HepG2 (cell line): ENCODE measurements around the gene MPZL3. TPM values are rescaled to one million over a fixed set of nuclear protein-coding genes. Genes with fewer than 3 reads are reported as not detected.

Source experiments
- ATM ChIP-seq: fragments of 450-650 bp; IDR thresholded peaks from 2 replicates; pipeline ENCODE4 v1.7.1; 2017; ENCODE audit warnings: mild to moderate bottlenecking, borderline replicate concordance
- HBP1 ChIP-seq: IDR thresholded peaks from 2 replicates; pipeline ENCODE4 v1.6.1; 2016; ENCODE audit warnings: low read depth, control low read depth
- KAT7 ChIP-seq: IDR thresholded peaks from 2 replicates; pipeline ENCODE4 v1.6.1; 2018; ENCODE audit warnings: borderline replicate concordance, missing compliant biosample characterization
- SMAD1 ChIP-seq: sonication (generic); formaldehyde crosslinking; IDR thresholded peaks from 2 replicates; pipeline ENCODE4 v1.4.0; 2020; ENCODE audit warnings: missing genetic modification reagents, low read depth, mild to moderate bottlenecking, borderline replicate concordance
- SP4 ChIP-seq: sonication (generic); formaldehyde crosslinking; IDR thresholded peaks from 2 replicates; pipeline ENCODE4 v1.8.1; 2023; ENCODE audit warnings: mild to moderate bottlenecking, missing genetic modification reagents
- ZNF446 ChIP-seq: sonication (generic); formaldehyde crosslinking; IDR thresholded peaks from 2 replicates; pipeline ENCODE4 v1.5.0; 2020; ENCODE audit warnings: mild to moderate bottlenecking, missing genetic modification reagents
- ZNF768 ChIP-seq: sonication (generic); formaldehyde crosslinking; IDR thresholded peaks from 2 replicates; pipeline ENCODE4 v1.4.0; 2020; ENCODE audit warnings: missing genetic modification reagents
- polyA plus RNA-seq, 8 experiments: library from polyadenylated mRNA; depleted of rRNA in 3 of 8; stranded (reverse) in 7 of 8; unstranded in 1 of 8; fragments of >200 nt; fragmentation: Illumina TruSeq in 4 of 8; extraction: Trizol in 4 of 8; gene quantifications; 2 replicates each; pipeline versions ENCODE4 v1.2.1 to v1.2.3, GENCODE V29; 2011 to 2016; ENCODE audit warnings: low read depth in 4 of 8, missing spikeins in 1 of 8, mixed read lengths in 1 of 8; ENCODE audit not compliant: insufficient read depth in 1 of 8
- total RNA-seq, 5 experiments: library from RNA; depleted of rRNA; stranded (reverse); fragments of >200 nt; fragmentation: Illumina TruSeq; extraction: Trizol; gene quantifications; 2 replicates each; pipeline ENCODE4 v1.2.3, GENCODE V29; 2016; ENCODE audit warnings: low read depth in 1 of 5
- TF ChIP-seq, protein P1 (sequence below): sonication (generic); formaldehyde crosslinking; IDR thresholded peaks from 2 replicates; pipeline ENCODE4 v1.4.0; 2020; ENCODE audit warnings: missing genetic modification reagents
- TF ChIP-seq, protein P2 (sequence below), 2 experiments: sonication (generic) in 1 of 2; formaldehyde crosslinking in 1 of 2; IDR thresholded peaks; 2 replicates each; pipeline versions ENCODE4 v1.6.1 to v1.9.0; 2014 to 2022; ENCODE audit warnings: antibody characterized with exemption in 1 of 2, borderline replicate concordance in 1 of 2, inconsistent platforms in 1 of 2, low read depth in 1 of 2, missing genetic modification reagents in 1 of 2
- TF ChIP-seq, protein P3 (sequence below): sonication (generic); formaldehyde crosslinking; IDR thresholded peaks from 2 replicates; pipeline ENCODE4 v1.4.0; 2020; ENCODE audit warnings: missing genetic modification reagents, borderline replicate concordance

MPZL3 gene
- total and polyA plus RNA-seq, 2 of the 13 experiments (the other 11 are each of a cell fraction or from before 2014, with no cell fraction given): 5.3 to 9.3 TPM

GRCh38 chr11:118251858-118252652 is at the start of gene MPZL3 (continued):
- TF ChIP-seq, protein P1, sequence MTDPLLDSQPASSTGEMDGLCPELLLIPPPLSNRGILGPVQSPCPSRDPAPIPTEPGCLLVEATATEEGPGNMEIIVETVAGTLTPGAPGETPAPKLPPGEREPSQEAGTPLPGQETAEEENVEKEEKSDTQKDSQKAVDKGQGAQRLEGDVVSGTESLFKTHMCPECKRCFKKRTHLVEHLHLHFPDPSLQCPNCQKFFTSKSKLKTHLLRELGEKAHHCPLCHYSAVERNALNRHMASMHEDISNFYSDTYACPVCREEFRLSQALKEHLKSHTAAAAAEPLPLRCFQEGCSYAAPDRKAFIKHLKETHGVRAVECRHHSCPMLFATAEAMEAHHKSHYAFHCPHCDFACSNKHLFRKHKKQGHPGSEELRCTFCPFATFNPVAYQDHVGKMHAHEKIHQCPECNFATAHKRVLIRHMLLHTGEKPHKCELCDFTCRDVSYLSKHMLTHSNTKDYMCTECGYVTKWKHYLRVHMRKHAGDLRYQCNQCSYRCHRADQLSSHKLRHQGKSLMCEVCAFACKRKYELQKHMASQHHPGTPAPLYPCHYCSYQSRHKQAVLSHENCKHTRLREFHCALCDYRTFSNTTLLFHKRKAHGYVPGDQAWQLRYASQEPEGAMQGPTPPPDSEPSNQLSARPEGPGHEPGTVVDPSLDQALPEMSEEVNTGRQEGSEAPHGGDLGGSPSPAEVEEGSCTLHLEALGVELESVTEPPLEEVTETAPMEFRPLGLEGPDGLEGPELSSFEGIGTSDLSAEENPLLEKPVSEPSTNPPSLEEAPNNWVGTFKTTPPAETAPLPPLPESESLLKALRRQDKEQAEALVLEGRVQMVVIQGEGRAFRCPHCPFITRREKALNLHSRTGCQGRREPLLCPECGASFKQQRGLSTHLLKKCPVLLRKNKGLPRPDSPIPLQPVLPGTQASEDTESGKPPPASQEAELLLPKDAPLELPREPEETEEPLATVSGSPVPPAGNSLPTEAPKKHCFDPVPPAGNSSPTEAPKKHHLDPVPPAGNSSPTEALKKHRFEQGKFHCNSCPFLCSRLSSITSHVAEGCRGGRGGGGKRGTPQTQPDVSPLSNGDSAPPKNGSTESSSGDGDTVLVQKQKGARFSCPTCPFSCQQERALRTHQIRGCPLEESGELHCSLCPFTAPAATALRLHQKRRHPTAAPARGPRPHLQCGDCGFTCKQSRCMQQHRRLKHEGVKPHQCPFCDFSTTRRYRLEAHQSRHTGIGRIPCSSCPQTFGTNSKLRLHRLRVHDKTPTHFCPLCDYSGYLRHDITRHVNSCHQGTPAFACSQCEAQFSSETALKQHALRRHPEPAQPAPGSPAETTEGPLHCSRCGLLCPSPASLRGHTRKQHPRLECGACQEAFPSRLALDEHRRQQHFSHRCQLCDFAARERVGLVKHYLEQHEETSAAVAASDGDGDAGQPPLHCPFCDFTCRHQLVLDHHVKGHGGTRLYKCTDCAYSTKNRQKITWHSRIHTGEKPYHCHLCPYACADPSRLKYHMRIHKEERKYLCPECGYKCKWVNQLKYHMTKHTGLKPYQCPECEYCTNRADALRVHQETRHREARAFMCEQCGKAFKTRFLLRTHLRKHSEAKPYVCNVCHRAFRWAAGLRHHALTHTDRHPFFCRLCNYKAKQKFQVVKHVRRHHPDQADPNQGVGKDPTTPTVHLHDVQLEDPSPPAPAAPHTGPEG: 0 out of 2 replicates have a peak, but pooled peaks have one; percentile 29
- TF ChIP-seq, protein P2, sequence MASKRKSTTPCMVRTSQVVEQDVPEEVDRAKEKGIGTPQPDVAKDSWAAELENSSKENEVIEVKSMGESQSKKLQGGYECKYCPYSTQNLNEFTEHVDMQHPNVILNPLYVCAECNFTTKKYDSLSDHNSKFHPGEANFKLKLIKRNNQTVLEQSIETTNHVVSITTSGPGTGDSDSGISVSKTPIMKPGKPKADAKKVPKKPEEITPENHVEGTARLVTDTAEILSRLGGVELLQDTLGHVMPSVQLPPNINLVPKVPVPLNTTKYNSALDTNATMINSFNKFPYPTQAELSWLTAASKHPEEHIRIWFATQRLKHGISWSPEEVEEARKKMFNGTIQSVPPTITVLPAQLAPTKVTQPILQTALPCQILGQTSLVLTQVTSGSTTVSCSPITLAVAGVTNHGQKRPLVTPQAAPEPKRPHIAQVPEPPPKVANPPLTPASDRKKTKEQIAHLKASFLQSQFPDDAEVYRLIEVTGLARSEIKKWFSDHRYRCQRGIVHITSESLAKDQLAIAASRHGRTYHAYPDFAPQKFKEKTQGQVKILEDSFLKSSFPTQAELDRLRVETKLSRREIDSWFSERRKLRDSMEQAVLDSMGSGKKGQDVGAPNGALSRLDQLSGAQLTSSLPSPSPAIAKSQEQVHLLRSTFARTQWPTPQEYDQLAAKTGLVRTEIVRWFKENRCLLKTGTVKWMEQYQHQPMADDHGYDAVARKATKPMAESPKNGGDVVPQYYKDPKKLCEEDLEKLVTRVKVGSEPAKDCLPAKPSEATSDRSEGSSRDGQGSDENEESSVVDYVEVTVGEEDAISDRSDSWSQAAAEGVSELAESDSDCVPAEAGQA (IDR thresholded peaks at IDR 0.05; ENCODE audit: low read depth): peak; percentile 83
- TF ChIP-seq, protein P2 (CRISPR knock-in tag; IDR thresholded peaks at IDR 0.05; ENCODE audit: borderline replicate concordance): no peak; the same call in 1 of the 2 replicates
- TF ChIP-seq ZNF446 (CRISPR knock-in tag) (no peak), HBP1 (CRISPR knock-in tag) (no peak), KAT7 (CRISPR knock-in tag) (no peak), ZNF768 (CRISPR knock-in tag) (peak; percentile 24; the same call in 1 of the 2 replicates), SP4 (CRISPR knock-in tag) (peak; percentile 68), SMAD1 (CRISPR knock-in tag) (0 out of 2 replicates have a peak, but pooled peaks have one; percentile 71), ATM (no peak)
- TF ChIP-seq, protein P3, sequence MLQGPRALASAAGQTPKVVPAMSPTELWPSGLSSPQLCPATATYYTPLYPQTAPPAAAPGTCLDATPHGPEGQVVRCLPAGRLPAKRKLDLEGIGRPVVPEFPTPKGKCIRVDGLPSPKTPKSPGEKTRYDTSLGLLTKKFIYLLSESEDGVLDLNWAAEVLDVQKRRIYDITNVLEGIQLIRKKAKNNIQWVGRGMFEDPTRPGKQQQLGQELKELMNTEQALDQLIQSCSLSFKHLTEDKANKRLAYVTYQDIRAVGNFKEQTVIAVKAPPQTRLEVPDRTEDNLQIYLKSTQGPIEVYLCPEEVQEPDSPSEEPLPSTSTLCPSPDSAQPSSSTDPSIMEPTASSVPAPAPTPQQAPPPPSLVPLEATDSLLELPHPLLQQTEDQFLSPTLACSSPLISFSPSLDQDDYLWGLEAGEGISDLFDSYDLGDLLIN (CRISPR knock-in tag): no peak
